H1 (cell line): ENCODE measurements around the gene CST11. TPM values are rescaled to one million over a fixed set of nuclear protein-coding genes. Genes with fewer than 3 reads are reported as not detected.

Source experiments
- CTCF ChIA-PET: fragments of 300-600 bp; sonication (Branson Sonifier 250); formaldehyde crosslinking; loops from one replicate; lab custom pipeline; 2021; ENCODE audit not compliant: partially characterized antibody; lab: Charles Lee
- POLR2A ChIA-PET: fragments of 300-600 bp; sonication (Branson Sonifier 250); formaldehyde crosslinking; loops from one replicate; lab custom pipeline; 2021; ENCODE audit warnings: inconsistent platforms; ENCODE audit not compliant: partially characterized antibody; lab: Charles Lee
- DNase-seq, 2 experiments: peaks; one replicate each; pipeline versions ENCODE4 v3.0.0 to v3.0.0-alpha.2; 2010 to 2022; ENCODE audit warnings: low spot score in 2 of 2, low read depth in 1 of 2, mixed read lengths in 1 of 2
- FAIRE-seq: peaks from 2 replicates; lab custom pipeline; 2011; peaks lifted over from hg19 to GRCh38; lab: Jason Lieb, UNC
- H2AFZ ChIP-seq: 2 replicates; pipeline ENCODE4 v1.8.1; 2012; ENCODE audit warnings: low read length, inconsistent platforms
- H2AK5ac ChIP-seq: 2 replicates; pipeline ENCODE4 v1.6.1; 2013; ENCODE audit warnings: low read depth, low read length
- H2BK120ac ChIP-seq: replicated peaks from 2 replicates; pipeline ENCODE3; 2013; ENCODE audit warnings: low read depth, low read length, inconsistent platforms
- H2BK12ac ChIP-seq: 2 replicates; pipeline ENCODE4 v1.6.1; 2013; ENCODE audit warnings: low read depth, low read length
- H2BK15ac ChIP-seq: 2 replicates; pipeline ENCODE4 v1.6.1; 2013; ENCODE audit warnings: low read length
- H2BK20ac ChIP-seq: 2 replicates; pipeline ENCODE4 v1.6.1; 2013; ENCODE audit warnings: low read length
- H2BK5ac ChIP-seq: 2 replicates; pipeline ENCODE4 v1.6.1; 2013; ENCODE audit warnings: low read depth, low read length
- H3K14ac ChIP-seq: 2 replicates; pipeline ENCODE4 v1.6.1; 2013; ENCODE audit warnings: inconsistent platforms; ENCODE audit not compliant: insufficient read length
- H3K18ac ChIP-seq: 2 replicates; pipeline ENCODE4 v1.6.1; 2013; ENCODE audit warnings: low read length; ENCODE audit errors: extremely low read depth
- H3K23ac ChIP-seq: 2 replicates; pipeline ENCODE4 v1.6.1; 2013; ENCODE audit warnings: inconsistent platforms; ENCODE audit not compliant: insufficient read length
- H3K23me2 ChIP-seq: 2 replicates; pipeline ENCODE4 v1.6.1; 2013; ENCODE audit warnings: low read depth, low read length
- H3K27ac ChIP-seq: 2 replicates; pipeline ENCODE4 v1.6.1; 2011; ENCODE audit warnings: low read depth, low read length, inconsistent platforms
- H3K27me3 ChIP-seq, 4 experiments: replicated peaks in 1 of 4; 1 replicate in 1 of 4; 2 replicates in 3 of 4; pipeline versions ENCODE4 v1.6.1 to v1.8.1; 2011 to 2013; ENCODE audit warnings: low read length in 3 of 4, mild to moderate bottlenecking in 3 of 4, inconsistent platforms in 2 of 4, mixed read lengths in 2 of 4, moderate library complexity in 1 of 4; ENCODE audit not compliant: control insufficient read depth in 3 of 4, insufficient read depth in 3 of 4; ENCODE audit errors: extremely low read depth in 1 of 4
- H3K36me3 ChIP-seq, 4 experiments: 2 replicates each; pipeline versions ENCODE4 v1.6.1 to v1.8.1; 2011 to 2013; ENCODE audit warnings: mild to moderate bottlenecking in 4 of 4, low read length in 3 of 4, moderate library complexity in 2 of 4, control low read depth in 1 of 4, inconsistent platforms in 1 of 4; ENCODE audit not compliant: insufficient read depth in 4 of 4, control insufficient read depth in 2 of 4
- H3K4ac ChIP-seq: replicated peaks from 2 replicates; pipeline ENCODE3; 2013; ENCODE audit warnings: low read length, low read depth, mixed read lengths, inconsistent platforms; ENCODE audit not compliant: insufficient read length
- H3K4me1 ChIP-seq, 4 experiments: replicated peaks in 1 of 4; 1 replicate in 1 of 4; 2 replicates in 3 of 4; pipeline versions ENCODE4 v1.6.1 to v1.8.1; 2011 to 2013; ENCODE audit warnings: low read length in 3 of 4, inconsistent platforms in 2 of 4, mixed read lengths in 1 of 4; ENCODE audit not compliant: insufficient read depth in 4 of 4, control insufficient read depth in 3 of 4
- H3K4me2 ChIP-seq, 2 experiments: 2 replicates each; pipeline versions ENCODE4 v1.6.1 to v1.8.1; 2011 to 2013; ENCODE audit warnings: low read depth in 2 of 2, low read length in 2 of 2, control low read depth in 1 of 2, inconsistent platforms in 1 of 2, mild to moderate bottlenecking in 1 of 2; ENCODE audit not compliant: insufficient read depth in 1 of 2
- H3K4me3 ChIP-seq, 4 experiments: fragments of 200-600, 300-600 bp in 1 of 4; sonication (generic), shearing (Covaris generic), sonication (Bioruptor Twin) in 1 of 4; 2 replicates each; pipeline versions ENCODE4 v1.5.1 to v1.8.1; 2011 to 2016; ENCODE audit warnings: low read length in 4 of 4, low read depth in 3 of 4, control low read depth in 2 of 4, inconsistent platforms in 2 of 4, mild to moderate bottlenecking in 2 of 4, mixed read lengths in 1 of 4, moderate library complexity in 1 of 4; ENCODE audit not compliant: insufficient read depth in 2 of 4; ENCODE audit errors: extremely low read depth in 1 of 4
- H3K56ac ChIP-seq: replicated peaks from 2 replicates; pipeline ENCODE3; 2013; ENCODE audit warnings: low read depth, mild to moderate bottlenecking, mixed read lengths, low read length, inconsistent platforms; ENCODE audit not compliant: insufficient read length
- H3K79me1 ChIP-seq: 2 replicates; pipeline ENCODE4 v1.6.1; 2013; ENCODE audit warnings: low read depth, low read length, control low read depth
- H3K79me2 ChIP-seq, 2 experiments: 2 replicates each; pipeline versions ENCODE4 v1.6.1 to v1.8.1; 2012 to 2013; ENCODE audit warnings: low read length in 2 of 2, mild to moderate bottlenecking in 2 of 2, inconsistent platforms in 1 of 2; ENCODE audit not compliant: insufficient read depth in 2 of 2, control insufficient read depth in 1 of 2
- H3K9ac ChIP-seq, 4 experiments: replicated peaks in 1 of 4; 1 replicate in 1 of 4; 2 replicates in 3 of 4; pipeline versions ENCODE4 v1.6.1 to v1.8.1; 2011 to 2013; ENCODE audit warnings: low read depth in 3 of 4, low read length in 3 of 4, control low read depth in 2 of 4, mild to moderate bottlenecking in 2 of 4, moderate library complexity in 2 of 4, inconsistent platforms in 1 of 4; ENCODE audit errors: extremely low read depth in 1 of 4
- H3K9me3 ChIP-seq, 2 experiments: 2 replicates each; pipeline versions ENCODE4 v1.6.1 to v1.8.1; 2012 to 2013; ENCODE audit warnings: mild to moderate bottlenecking in 2 of 2, moderate library complexity in 2 of 2, control low read depth in 1 of 2, inconsistent platforms in 1 of 2, low read depth in 1 of 2, low read length in 1 of 2, mixed read lengths in 1 of 2; ENCODE audit not compliant: insufficient read depth in 2 of 2
- H4K20me1 ChIP-seq, 2 experiments: replicated peaks in 1 of 2; 2 replicates each; pipeline versions ENCODE3 to v1.8.1; 2011 to 2013; ENCODE audit warnings: inconsistent platforms in 2 of 2, low read length in 2 of 2, mild to moderate bottlenecking in 1 of 2; ENCODE audit not compliant: insufficient read depth in 2 of 2, control insufficient read depth in 1 of 2
- H4K5ac ChIP-seq: 2 replicates; pipeline ENCODE4 v1.6.1; 2013; ENCODE audit warnings: low read length, low read depth, mixed read lengths, inconsistent platforms; ENCODE audit not compliant: insufficient read length
- H4K8ac ChIP-seq: 2 replicates; pipeline ENCODE4 v1.8.0; 2013; ENCODE audit warnings: mild to moderate bottlenecking, moderate library complexity, low read length, inconsistent platforms; ENCODE audit not compliant: insufficient read depth; ENCODE audit errors: extremely low read depth
- H4K91ac ChIP-seq: replicated peaks from 2 replicates; pipeline ENCODE3; 2013; ENCODE audit warnings: low read length, mixed read lengths, inconsistent platforms; ENCODE audit not compliant: insufficient read length
- ASH2L ChIP-seq: fragments of 200-600, 300-600 bp; sonication (generic); IDR thresholded peaks from one replicate; pipeline ENCODE4 v1.7.1; 2017; ENCODE audit warnings: low read length
- CEBPB ChIP-seq: IDR thresholded peaks from 2 replicates; pipeline ENCODE4 v1.6.1; 2012; ENCODE audit warnings: low read depth, low read length
- NRF1 ChIP-seq: IDR thresholded peaks from 2 replicates; pipeline ENCODE4 v1.6.1; 2011; ENCODE audit warnings: mild to moderate bottlenecking, low read depth, low read length, improper control_type of control experiment
- SIN3A ChIP-seq, 2 experiments: IDR thresholded peaks in 1 of 2; conservative IDR thresholded peaks in 1 of 2; 2 replicates each; pipeline ENCODE4 v1.6.1; 2011 to 2012; ENCODE audit warnings: low read length in 2 of 2, improper control_type of control experiment in 1 of 2, low read depth in 1 of 2, mild to moderate bottlenecking in 1 of 2
- SIRT6 ChIP-seq: IDR thresholded peaks from one replicate; pipeline ENCODE4 v1.7.1; 2012; ENCODE audit warnings: low read length, inconsistent platforms
- WGBS, 2 experiments: shearing (Covaris generic) in 1 of 2; methylation state at CpG; one replicate each; pipeline versions ENCODE4 v1.1.6 to v1.1.7; 2013 to 2015; ENCODE audit warnings: low lambda C conversion rate in 2 of 2, mixed read lengths in 2 of 2, inconsistent platforms in 1 of 2, low coverage in 1 of 2, missing lambda C conversion rate in 1 of 2; ENCODE audit not compliant: insufficient replicate concordance in 2 of 2, insufficient coverage in 1 of 2, insufficient read length in 1 of 2; ENCODE audit errors: extremely low coverage in 1 of 2, missing lambda C conversion rate in 1 of 2; 5-methylcytosine and 5-hydroxymethylcytosine counted together
- polyA plus RNA-seq, 7 experiments: library from polyadenylated mRNA; depleted of rRNA in 3 of 7; stranded (reverse) in 5 of 7; unstranded in 2 of 7; fragments of >200 nt in 5 of 7; fragments of 200-250 nt in 2 of 7; gene quantifications; 1 replicate in 5 of 7; 2 replicates in 1 of 7; 4 replicates in 1 of 7; pipeline versions ENCODE4 v1.2.1 to v1.2.3, GENCODE V29; 2011 to 2013; ENCODE audit warnings: missing spikeins in 2 of 7, mixed read lengths in 2 of 7
- total RNA-seq: library from RNA; stranded (reverse); fragmentation: NEBNext Ultra II Directional; extraction: Animal tissue kit (Norgen Biotek cat#: 25700); gene quantifications from 2 replicates; pipeline ENCODE4 v1.2.1, GENCODE V29; 2021

The CST11 gene
- total and polyA plus RNA-seq, 2 of the 8 experiments (the other 6 are each of a cell fraction or from before 2014, with no cell fraction given), result 2.0 TPM; not detected in 1

DNA sequence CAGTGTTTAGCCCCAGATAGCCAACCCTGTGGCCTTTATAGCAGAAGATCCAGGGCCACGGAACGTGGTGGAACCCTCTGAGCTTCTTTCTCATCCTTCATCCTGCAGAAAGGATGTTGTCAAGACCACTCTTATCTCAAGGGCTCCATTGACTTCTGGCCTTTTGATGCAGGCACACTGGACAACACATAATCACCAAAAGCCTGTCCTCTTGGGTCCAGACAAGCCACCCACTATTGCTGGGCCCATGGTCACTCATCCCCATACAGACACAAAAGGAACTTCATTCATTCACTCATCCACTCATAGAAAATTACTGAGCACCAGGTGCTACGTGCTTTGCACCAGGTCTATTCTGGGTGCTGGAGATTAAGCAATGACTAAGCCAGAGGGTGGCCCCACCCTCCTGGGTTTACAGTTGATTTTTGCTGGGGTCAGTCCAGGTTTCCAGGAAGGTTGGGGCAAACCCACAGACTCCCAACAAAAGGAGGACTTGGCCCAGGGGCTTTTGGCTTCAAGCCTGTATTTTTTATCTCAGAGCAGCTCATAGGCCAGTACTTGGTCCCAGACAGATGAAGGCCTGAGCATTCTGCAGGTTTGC lies 40.6 kb upstream of the CST11 start:
- WGBS, 2 experiments, result 92% methylated on average over 3 of the region's 3 CpGs; no CpG with 5 or more reads in 1 of the 2 experiments
- TF ChIP-seq NRF1 (no peak), SIRT6 (no peak), CEBPB (no peak), SIN3A (conservative IDR thresholded peaks at IDR 0.05 in 1 of 2, IDR thresholded peaks at IDR 0.05 in 1 of 2; ENCODE audit: low read depth in 1 of 2, low read length in 2 of 2) (no peak), ASH2L (no peak)
- Histone ChIP-seq H3K18ac (no peak overlapping the region), H4K91ac (no peak overlapping the region), H3K27me3 (no peaks in the 10 kb centered on the region), H3K23me2 (peaks cover 3% of the 10 kb centered on the region; the same call in 1 of the 2 replicates), H2BK12ac (no peak overlapping the region), H3K36me3 (no peaks in the 10 kb centered on the region), H3K9ac (no peak overlapping the region), H3K23ac (no peak overlapping the region), H4K8ac (no peak overlapping the region), H4K20me1 (peaks cover 0 to 1% of the 10 kb centered on the region in 2 experiments), H2BK20ac (no peak overlapping the region), H2BK15ac (no peak overlapping the region), H2BK120ac (no peak overlapping the region), H3K14ac (no peak overlapping the region), H3K79me2 (no peaks in the 10 kb centered on the region), H3K79me1 (no peaks in the 10 kb centered on the region), H2AK5ac (no peak overlapping the region), H3K4ac (no peak overlapping the region), H3K56ac (no peak overlapping the region), H3K9me3 (peaks cover 8 to 15% of the 10 kb centered on the region in 2 experiments; a peak in 3 of 4 replicates), H4K5ac (no peak overlapping the region), H3K4me2 (no peak overlapping the region), H2AFZ (no peak overlapping the region), H3K4me3 (no peak overlapping the region), H3K4me1 (no peaks in the 10 kb centered on the region), H2BK5ac (no peak overlapping the region), H3K27ac (no peak overlapping the region)
- DNase-seq, result no peak
- FAIRE-seq, result no peak
- ChIA-PET CTCF (interaction anchor here (1.0 kb wide), 1 partner anchor 94 kb away, joined by 3 read pairs; no protein-coding TSS in a partner anchor), POLR2A (no interaction called here)
